Daoy (cell line): ENCODE measurements around the gene SDR42E2. TPM values are rescaled to one million over a fixed set of nuclear protein-coding genes. Genes with fewer than 3 reads are reported as not detected.

Experiments used
- total RNA-seq: library from RNA; depleted of rRNA; stranded (reverse); fragments of >200 nt; shearing (Covaris generic); gene quantifications from 2 replicates; pipeline ENCODE4 v1.2.3, GENCODE V29; 2014; rRNA removed

The SDR42E2 gene
- total RNA-seq, 1 experiment from 2014 or later: not detected

Other genes with a start within 250 kb of the SDR42E2 start
- 98.1 and 127 TPM in 2 replicates for gene UQCRC2, start 209.1 kb upstream of the SDR42E2 start, total RNA-seq
- gene PDZD9, start 161.4 kb upstream of the SDR42E2 start, total RNA-seq: not detected in 2 replicates
- 5.8 and 11.1 TPM in 2 replicates for gene MOSMO, start 154.4 kb upstream of the SDR42E2 start, total RNA-seq
- gene VWA3A, start 70.0 kb upstream of the SDR42E2 start, total RNA-seq: not detected in 2 replicates
- 7.3 and 7.9 TPM in 2 replicates for gene EEF2K, start 43.8 kb downstream of the SDR42E2 start, total RNA-seq
- gene POLR3E, start 134.9 kb downstream of the SDR42E2 start, total RNA-seq: 34.1 and 52.9 TPM in 2 replicates
- gene CDR2, start 212.1 kb downstream of the SDR42E2 start, total RNA-seq: 17.1 and 22.9 TPM in 2 replicates